ENCODE data around the gene MSI2.

The MSI2 gene

GRCh38 chr17:57324060-57324459 is 67.7 kb downstream of the MSI2 start:
- H3K9me2 ChIP-seq (replicated peaks; ENCODE audit: control insufficient read depth, low read length) = no peaks in the 10 kb centered on the region
- H3K36me3 ChIP-seq (ENCODE audit: control insufficient read depth, low read length) = peaks cover 49% of the 10 kb centered on the region
- no peaks in the 10 kb centered on the region for H4K20me1 ChIP-seq (ENCODE audit: control insufficient read depth, insufficient read depth, low read depth, low read length)
- H3K4me1 ChIP-seq (ENCODE audit: control insufficient read depth, low read length) = no peaks in the 10 kb centered on the region
- H3K27me3 ChIP-seq (ENCODE audit: control insufficient read depth, low read length) = no peaks in the 10 kb centered on the region
- no peak overlapping the region for H3K4me2 ChIP-seq (ENCODE audit: low read length)
- no peaks in the 10 kb centered on the region for H3F3A ChIP-seq (ENCODE audit: control insufficient read depth, insufficient read depth)
- no peaks in the 10 kb centered on the region for H3K9me3 ChIP-seq (ENCODE audit: control insufficient read depth, insufficient read depth, low read length)
- H3K27ac ChIP-seq (ENCODE audit: low read depth, low read length) = no peak overlapping the region
- no peak overlapping the region for H3K4me3 ChIP-seq (ENCODE audit: low read length)
- TF ChIP-seq EZH2phosphoT487 (IDR thresholded peaks at IDR 0.05; ENCODE audit: borderline replicate concordance, low read length) (no peak), CTCF (IDR thresholded peaks at IDR 0.05; ENCODE audit: low read depth, low read length, poor library complexity, severe bottlenecking) (no peak)
- peaks cover 85% of the 10 kb centered on the region for H3K79me2 ChIP-seq (ENCODE audit: control insufficient read depth, low read length)

GRCh38 chr17:57324631-57325030 is 68.3 kb downstream of the MSI2 start:
- Histone ChIP-seq H3K27me3 (ENCODE audit: control insufficient read depth, low read length) (no peaks in the 10 kb centered on the region), H3K36me3 (ENCODE audit: control insufficient read depth, low read length) (peaks cover 49% of the 10 kb centered on the region), H3K79me2 (ENCODE audit: control insufficient read depth, low read length) (peaks cover 85% of the 10 kb centered on the region), H3F3A (ENCODE audit: control insufficient read depth, insufficient read depth) (no peaks in the 10 kb centered on the region), H3K4me2 (ENCODE audit: low read length) (no peak overlapping the region), H3K4me1 (ENCODE audit: control insufficient read depth, low read length) (no peaks in the 10 kb centered on the region), H4K20me1 (ENCODE audit: control insufficient read depth, insufficient read depth, low read depth, low read length) (no peaks in the 10 kb centered on the region), H3K4me3 (ENCODE audit: low read length) (no peak overlapping the region), H3K27ac (ENCODE audit: low read depth, low read length) (no peak overlapping the region), H3K9me2 (replicated peaks; ENCODE audit: control insufficient read depth, low read length) (no peaks in the 10 kb centered on the region), H3K9me3 (ENCODE audit: control insufficient read depth, insufficient read depth, low read length) (no peaks in the 10 kb centered on the region)
- TF ChIP-seq CTCF (IDR thresholded peaks at IDR 0.05; ENCODE audit: low read depth, low read length, poor library complexity, severe bottlenecking) = no peak
- no peak for TF ChIP-seq EZH2phosphoT487 (IDR thresholded peaks at IDR 0.05; ENCODE audit: borderline replicate concordance, low read length)

GRCh38 chr17:57326336-57326735 is 70.0 kb downstream of the MSI2 start:
- H3K36me3 ChIP-seq (ENCODE audit: control insufficient read depth, low read length) = peaks cover 39% of the 10 kb centered on the region
- H3K4me2 ChIP-seq (ENCODE audit: low read length) = no peak overlapping the region
- TF ChIP-seq EZH2phosphoT487 (IDR thresholded peaks at IDR 0.05; ENCODE audit: borderline replicate concordance, low read length) (no peak), CTCF (IDR thresholded peaks at IDR 0.05; ENCODE audit: low read depth, low read length, poor library complexity, severe bottlenecking) (no peak)
- no peaks in the 10 kb centered on the region for H3K9me2 ChIP-seq (replicated peaks; ENCODE audit: control insufficient read depth, low read length)
- H3K79me2 ChIP-seq (ENCODE audit: control insufficient read depth, low read length) = peaks cover 82% of the 10 kb centered on the region
- H3K9me3 ChIP-seq (ENCODE audit: control insufficient read depth, insufficient read depth, low read length) = no peaks in the 10 kb centered on the region
- no peaks in the 10 kb centered on the region for H3F3A ChIP-seq (ENCODE audit: control insufficient read depth, insufficient read depth)
- no peaks in the 10 kb centered on the region for H3K4me1 ChIP-seq (ENCODE audit: control insufficient read depth, low read length)
- H4K20me1 ChIP-seq (ENCODE audit: control insufficient read depth, insufficient read depth, low read depth, low read length) = no peaks in the 10 kb centered on the region
- H3K27ac ChIP-seq (ENCODE audit: low read depth, low read length) = no peak overlapping the region
- no peak overlapping the region for H3K4me3 ChIP-seq (ENCODE audit: low read length)
- H3K27me3 ChIP-seq (ENCODE audit: control insufficient read depth, low read length) = no peaks in the 10 kb centered on the region

GRCh38 chr17:57326764-57327163 is 70.4 kb downstream of the MSI2 start:
- H4K20me1 ChIP-seq (ENCODE audit: control insufficient read depth, insufficient read depth, low read depth, low read length) = no peaks in the 10 kb centered on the region
- H3K4me3 ChIP-seq (ENCODE audit: low read length) = no peak overlapping the region

More at GRCh38 chr17:57326764-57327163, 70.4 kb downstream of the MSI2 start:
- Histone ChIP-seq H3K4me1 (ENCODE audit: control insufficient read depth, low read length) (no peaks in the 10 kb centered on the region), H3K36me3 (ENCODE audit: control insufficient read depth, low read length) (peaks cover 39% of the 10 kb centered on the region), H3K9me3 (ENCODE audit: control insufficient read depth, insufficient read depth, low read length) (no peaks in the 10 kb centered on the region), H3K27ac (ENCODE audit: low read depth, low read length) (no peak overlapping the region), H3K79me2 (ENCODE audit: control insufficient read depth, low read length) (peaks cover 81% of the 10 kb centered on the region), H3K9me2 (replicated peaks; ENCODE audit: control insufficient read depth, low read length) (no peaks in the 10 kb centered on the region), H3K4me2 (ENCODE audit: low read length) (no peak overlapping the region), H3F3A (ENCODE audit: control insufficient read depth, insufficient read depth) (no peaks in the 10 kb centered on the region), H3K27me3 (ENCODE audit: control insufficient read depth, low read length) (no peaks in the 10 kb centered on the region)
- TF ChIP-seq CTCF (IDR thresholded peaks at IDR 0.05; ENCODE audit: low read depth, low read length, poor library complexity, severe bottlenecking) = no peak
- no peak for TF ChIP-seq EZH2phosphoT487 (IDR thresholded peaks at IDR 0.05; ENCODE audit: borderline replicate concordance, low read length)

All from DOHH2 (cell line).